SH-SY5Y (cell line): ENCODE results near the gene HEATR1.

Experiments used
- GATA2 ChIP-seq: IDR thresholded peaks from 2 replicates; pipeline ENCODE4 v1.6.1; 2011; ENCODE audit warnings: mild to moderate bottlenecking, low read depth, low read length
- GATA3 ChIP-seq: IDR thresholded peaks from 2 replicates; pipeline ENCODE4 v1.6.1; 2011; ENCODE audit warnings: low read depth, mild to moderate bottlenecking, low read length, moderate library complexity

GRCh38 chr1:236526079-236526478, 78.2 kb downstream of the HEATR1 start:
- TF ChIP-seq GATA2 (no peak), GATA3 (no peak)
